Stomach (tissue), 9 donors: ENCODE data around the gene RIMS4. TPM values are rescaled to one million over a fixed set of nuclear protein-coding genes. Genes with fewer than 3 reads are reported as not detected.

Source experiments
- DNase-seq, 2 donors: peaks; one replicate each; pipeline versions ENCODE4 v3.0.0 to v3.0.0-alpha.2; 2013 to 2019
- H3K27ac ChIP-seq, 5 donors: fragments of 200-600 bp in 4 of 5; sonication (generic) in 4 of 5; one replicate each; pipeline ENCODE4 v1.5.1; 2013 to 2019; ENCODE audit warnings: mild to moderate bottlenecking in 1 of 5, moderate library complexity in 1 of 5
- H3K27me3 ChIP-seq, 3 donors: fragments of 200-600 bp; sonication (generic); one replicate each; pipeline ENCODE4 v1.5.1; 2017 to 2019; ENCODE audit warnings: mixed run types in 1 of 3
- H3K36me3 ChIP-seq, 4 donors: fragments of 200-600 bp; sonication (generic); 1 replicate in 3 of 4; 2 replicates in 1 of 4; pipeline ENCODE4 v1.5.1; 2016 to 2019
- H3K4me1 ChIP-seq, 4 donors: fragments of 200-600 bp; sonication (generic); one replicate each; pipeline ENCODE4 v1.5.1; 2016 to 2019
- H3K4me3 ChIP-seq, 4 donors: fragments of 200-600 bp; sonication (generic) in 3 of 4; one replicate each; pipeline ENCODE4 v1.5.1; 2016 to 2019; ENCODE audit warnings: mild to moderate bottlenecking in 1 of 4
- H3K9me3 ChIP-seq, 4 donors: fragments of 200-600 bp; sonication (generic); one replicate each; pipeline ENCODE4 v1.5.1; 2016 to 2019
- EP300 ChIP-seq: sonication (generic); formaldehyde crosslinking; IDR thresholded peaks from one replicate; pipeline ENCODE4 v1.6.1; 2017; ENCODE audit warnings: antibody characterized with exemption
- POLR2A ChIP-seq, 4 donors: fragments of 450-650 bp; IDR thresholded peaks; one replicate each; pipeline ENCODE4 v1.6.1; 2016; ENCODE audit warnings: antibody characterized with exemption in 4 of 4, control low read depth in 2 of 4, mild to moderate bottlenecking in 1 of 4, moderate library complexity in 1 of 4
- POLR2AphosphoS5 ChIP-seq, 3 donors: sonication (generic); formaldehyde crosslinking; IDR thresholded peaks; one replicate each; pipeline ENCODE4 v1.6.1; 2016; ENCODE audit warnings: antibody characterized with exemption in 3 of 3
- WGBS, 5 donors: extraction: QIAGEN DNeasy Blood & Tissue Kit in 3 of 5; methylation state at CpG; one replicate each; pipeline versions ENCODE4 v1.1.5 to v1.1.7; 2013 to 2018; 5-methylcytosine and 5-hydroxymethylcytosine counted together
- intact Hi-C: fragments of 100-400 bp; cut with DNase I; formaldehyde crosslinking; loops from one replicate; pipeline ENCODE4 v1.15.1; 2023; ENCODE audit warnings: low total_unique reads
- polyA plus RNA-seq, 3 donors: library from polyadenylated mRNA; stranded (reverse); fragments of 200-250 nt; gene quantifications; one replicate each; pipeline ENCODE4 v1.2.3, GENCODE V29; 2013
- total RNA-seq, 5 donors: library from RNA; depleted of rRNA; stranded (reverse); fragments of >200 nt; gene quantifications; one replicate each; pipeline versions ENCODE4 v1.1.0 to v1.2.3, GENCODE V29; 2014 to 2016
- TF ChIP-seq, protein P1 (sequence below), 7 experiments: fragments of 450-650 bp in 4 of 7; fragments of 200-600 bp in 3 of 7; sonication (generic) in 3 of 7; IDR thresholded peaks; one replicate each; pipeline ENCODE4 v1.5.1; 2016 to 2019; ENCODE audit warnings: antibody characterized with exemption in 7 of 7, control low read depth in 2 of 7, mild to moderate bottlenecking in 1 of 7
- donor health status: healthy with polysubstance abuse.
- donor health status: Bipolar disorder and iron deficiency.
- donor health status: healthy.

The RIMS4 gene
- total and polyA plus RNA-seq, 8 donors, result 0.55 to 2.2 (median 1.5) TPM; not detected in 2

GRCh38 chr20:44803383-44803941 is 6.9 kb downstream of the RIMS4 start:
- intact Hi-C loops, result no loop called here
- peaks cover 0 to 55% (median 5%) of the 10 kb centered on the region in 3 donors for H3K27me3 ChIP-seq
- 36 to 52% (median 49%) methylated on average over 7 to 9 of the region's 9 CpGs for WGBS, 5 donors

GRCh38 chr20:44802702-44803101 is 7.6 kb downstream of the RIMS4 start:
- intact Hi-C loops, result no loop called here
- H3K4me1 ChIP-seq, result no peaks in the 10 kb centered on the region
- H3K27ac ChIP-seq, result no peak overlapping the region
- H3K9me3 ChIP-seq, result no peaks in the 10 kb centered on the region
- H3K4me3 ChIP-seq, result no peak overlapping the region
- WGBS, 5 donors, result 89 to 98% (median 93%) methylated on average over 4 of the region's 4 CpGs
- TF ChIP-seq, protein P1, sequence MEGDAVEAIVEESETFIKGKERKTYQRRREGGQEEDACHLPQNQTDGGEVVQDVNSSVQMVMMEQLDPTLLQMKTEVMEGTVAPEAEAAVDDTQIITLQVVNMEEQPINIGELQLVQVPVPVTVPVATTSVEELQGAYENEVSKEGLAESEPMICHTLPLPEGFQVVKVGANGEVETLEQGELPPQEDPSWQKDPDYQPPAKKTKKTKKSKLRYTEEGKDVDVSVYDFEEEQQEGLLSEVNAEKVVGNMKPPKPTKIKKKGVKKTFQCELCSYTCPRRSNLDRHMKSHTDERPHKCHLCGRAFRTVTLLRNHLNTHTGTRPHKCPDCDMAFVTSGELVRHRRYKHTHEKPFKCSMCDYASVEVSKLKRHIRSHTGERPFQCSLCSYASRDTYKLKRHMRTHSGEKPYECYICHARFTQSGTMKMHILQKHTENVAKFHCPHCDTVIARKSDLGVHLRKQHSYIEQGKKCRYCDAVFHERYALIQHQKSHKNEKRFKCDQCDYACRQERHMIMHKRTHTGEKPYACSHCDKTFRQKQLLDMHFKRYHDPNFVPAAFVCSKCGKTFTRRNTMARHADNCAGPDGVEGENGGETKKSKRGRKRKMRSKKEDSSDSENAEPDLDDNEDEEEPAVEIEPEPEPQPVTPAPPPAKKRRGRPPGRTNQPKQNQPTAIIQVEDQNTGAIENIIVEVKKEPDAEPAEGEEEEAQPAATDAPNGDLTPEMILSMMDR (IDR thresholded peaks at IDR 0.05), result no peak
- TF ChIP-seq POLR2A (IDR thresholded peaks at IDR 0.05) (no peak), EP300 (no peak), POLR2AphosphoS5 (IDR thresholded peaks at IDR 0.05) (no peak)
- DNase-seq, result no peak
- peaks cover 0 to 51% (median 5%) of the 10 kb centered on the region in 3 donors for H3K27me3 ChIP-seq
- H3K36me3 ChIP-seq, result no peaks in the 10 kb centered on the region

More at GRCh38 chr20:44803383-44803941, 6.9 kb downstream of the RIMS4 start:
- Histone ChIP-seq H3K9me3 (no peaks in the 10 kb centered on the region), H3K36me3 (no peaks in the 10 kb centered on the region), H3K4me3 (no peak overlapping the region), H3K27ac (no peak overlapping the region), H3K4me1 (no peaks in the 10 kb centered on the region)
- DNase-seq, result peak in 1 of 2 donors; percentile 60
- TF ChIP-seq POLR2A (IDR thresholded peaks at IDR 0.05) (no peak), POLR2AphosphoS5 (IDR thresholded peaks at IDR 0.05) (no peak)
- TF ChIP-seq, protein P1 (IDR thresholded peaks at IDR 0.05), result no peak

DNA sequence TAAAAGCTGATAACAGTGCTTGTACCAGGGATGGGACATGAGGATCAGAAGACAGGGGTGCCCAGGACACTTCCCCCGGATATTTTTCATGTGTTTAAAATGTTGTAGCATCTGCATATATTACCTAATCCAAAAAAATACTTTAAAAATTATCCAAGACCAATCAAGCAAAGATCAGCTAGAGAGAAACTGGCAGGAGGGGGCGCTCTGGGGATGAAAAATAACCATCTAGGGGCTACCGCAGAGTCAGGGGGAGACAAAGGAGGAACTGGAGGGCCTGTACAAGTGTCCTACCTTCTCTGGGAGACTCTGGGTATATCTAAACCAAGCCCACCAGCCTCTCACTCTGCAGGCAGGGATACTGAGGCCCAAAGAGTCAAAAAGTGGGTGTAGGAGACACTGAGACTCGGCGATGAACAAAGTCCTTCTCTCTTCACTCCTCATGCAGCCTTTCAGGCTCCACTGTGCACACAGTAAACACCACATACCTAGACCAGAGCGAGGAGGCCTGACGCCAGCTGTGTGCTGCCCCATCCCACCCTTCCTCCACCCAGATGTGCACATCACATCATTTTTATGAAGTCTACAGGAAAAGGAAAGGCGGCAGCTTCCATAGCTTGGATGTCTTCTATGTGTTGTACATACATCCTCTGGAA is 9.8 kb downstream of the RIMS4 start:
- Histone ChIP-seq H3K27me3 (peaks cover 0 to 45% (median 0%) of the 10 kb centered on the region in 3 donors), H3K36me3 (no peaks in the 10 kb centered on the region), H3K4me3 (no peak overlapping the region), H3K9me3 (no peaks in the 10 kb centered on the region), H3K27ac (no peak overlapping the region), H3K4me1 (no peaks in the 10 kb centered on the region)
- intact Hi-C loops, result no loop called here
- DNase-seq, result no peak
- WGBS, 5 donors, result 71 to 75% (median 72%) methylated on average over 8 of the region's 8 CpGs
- no peak for TF ChIP-seq POLR2A (IDR thresholded peaks at IDR 0.05)
- TF ChIP-seq POLR2AphosphoS5 (IDR thresholded peaks at IDR 0.05), result no peak
- TF ChIP-seq, protein P1 (IDR thresholded peaks at IDR 0.05), result no peak
- TF ChIP-seq EP300, result no peak

DNA sequence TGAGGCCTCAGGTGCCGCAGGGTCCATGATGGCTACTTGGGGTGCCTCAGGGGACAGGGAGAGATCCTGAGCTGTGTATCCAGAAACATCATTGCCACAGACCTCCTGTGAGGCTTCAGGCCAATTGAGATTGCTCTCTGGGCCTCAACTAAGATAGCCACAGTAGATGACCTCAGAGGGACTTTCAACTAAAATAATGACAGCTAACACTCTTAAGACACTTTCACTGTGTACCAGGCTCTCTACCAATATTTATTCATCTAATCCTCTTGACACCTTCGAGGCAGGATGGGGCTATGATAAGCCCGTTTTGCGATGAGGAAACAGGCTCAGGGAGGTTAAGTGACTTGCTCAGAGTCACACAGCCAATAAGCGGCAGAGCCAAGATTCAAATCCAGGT is 10.7 kb downstream of the RIMS4 start:
- H3K36me3 ChIP-seq, result no peaks in the 10 kb centered on the region
- WGBS, 5 donors, result 80 to 89% (median 84%) methylated on average over 4 to 5 of the region's 5 CpGs
- no peak overlapping the region for H3K4me3 ChIP-seq
- no peak overlapping the region for H3K27ac ChIP-seq
- intact Hi-C loops, result no loop called here
- peaks cover 0 to 44% (median 0%) of the 10 kb centered on the region in 3 donors for H3K27me3 ChIP-seq
- no peak for TF ChIP-seq POLR2AphosphoS5 (IDR thresholded peaks at IDR 0.05)
- no peak for TF ChIP-seq POLR2A (IDR thresholded peaks at IDR 0.05)
- TF ChIP-seq, protein P1 (IDR thresholded peaks at IDR 0.05), result no peak
- no peak for TF ChIP-seq EP300
- no peaks in the 10 kb centered on the region for H3K4me1 ChIP-seq
- DNase-seq, result no peak
- H3K9me3 ChIP-seq, result no peaks in the 10 kb centered on the region
